Measurements from ENCODE around the gene MIER1.

DNA sequence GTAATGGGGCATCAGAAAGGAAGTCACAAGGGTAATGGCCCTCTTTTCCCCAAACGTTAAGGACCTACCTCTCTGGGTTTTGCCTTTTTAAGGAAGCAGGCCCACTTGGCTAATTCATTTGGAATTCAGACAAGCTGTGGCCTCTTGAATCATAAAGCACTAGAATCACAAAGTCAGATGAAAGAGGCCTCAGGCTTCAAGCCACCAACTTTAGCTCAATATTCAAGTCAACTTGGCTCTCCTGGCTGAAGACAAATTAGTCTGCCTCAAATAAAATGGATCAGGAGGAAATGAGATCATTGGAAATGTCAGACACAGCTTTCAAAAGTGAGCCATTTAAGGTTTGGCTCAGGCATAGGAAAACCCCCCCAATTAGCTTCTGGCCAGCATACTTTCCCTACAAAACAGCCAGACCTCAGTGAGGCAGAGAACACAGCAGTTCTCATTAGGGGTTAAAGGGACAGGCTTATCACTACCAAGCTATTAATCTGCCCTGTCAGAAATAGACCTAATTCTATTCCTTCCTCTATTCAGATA is 94.9 kb downstream of the MIER1 start:
- TF ChIP-seq POLR2AphosphoS5 (IDR thresholded peaks at IDR 0.05; ENCODE audit: borderline replicate concordance, low read depth, low read length) (no peak), EZH2 (IDR thresholded peaks at IDR 0.05) (no peak)
